DMS 273 (cell line): Measurements from ENCODE around the gene GPR146.

Experiments
- DNase-seq: peaks from one replicate; lab custom pipeline; 2025; ENCODE audit not compliant: unreplicated experiment; lab: John Stamatoyannopoulos, UW

The GPR146 gene

GRCh38 chr7:1056785-1057410 lies 12.6 kb downstream of the GPR146 start:
- no peak for DNase-seq

GRCh38 chr7:1057416-1058291 lies 13.3 kb downstream of the GPR146 start:
- no peak for DNase-seq

GRCh38 chr7:1058311-1058710 lies 14.0 kb downstream of the GPR146 start:
- no peak for DNase-seq

- no peak for DNase-seq
Observed at GRCh38 chr7:1058821-1059199, 14.5 kb downstream of the GPR146 start.

- peak; percentile 47 for DNase-seq
Observed at GRCh38 chr7:1059200-1060091, 15.1 kb downstream of the GPR146 start.

- no peak for DNase-seq
Observed at GRCh38 chr7:1060315-1061072, 16.1 kb downstream of the GPR146 start.

GRCh38 chr7:1061180-1061579 lies 16.8 kb downstream of the GPR146 start:
- DNase-seq: no peak

GRCh38 chr7:1062296-1063294 lies 18.2 kb downstream of the GPR146 start:
- no peak for DNase-seq

- no peak for DNase-seq
Observed at GRCh38 chr7:1063361-1063760, 19.0 kb downstream of the GPR146 start.

GRCh38 chr7:1064581-1064980 lies 20.2 kb downstream of the GPR146 start:
- no peak for DNase-seq

GRCh38 chr7:1065263-1065584 lies 20.9 kb downstream of the GPR146 start:
- no peak for DNase-seq

GRCh38 chr7:1065585-1066241 lies 21.4 kb downstream of the GPR146 start:
- DNase-seq: peak; percentile 95

- no peak for DNase-seq
Observed at GRCh38 chr7:1066242-1066588, 21.9 kb downstream of the GPR146 start.

- no peak for DNase-seq
Observed at GRCh38 chr7:1068013-1068412, 23.7 kb downstream of the GPR146 start.

GRCh38 chr7:1068619-1069018 lies 24.3 kb downstream of the GPR146 start:
- DNase-seq: no peak

- no peak for DNase-seq
Observed at GRCh38 chr7:1070544-1071011, 26.2 kb downstream of the GPR146 start.

- no peak for DNase-seq
Observed at GRCh38 chr7:1071731-1072254, 27.4 kb downstream of the GPR146 start.

- no peak for DNase-seq
Observed at GRCh38 chr7:1073142-1073977, 29.0 kb downstream of the GPR146 start.
